Embryonic facial prominence (tissue), 1 donor: ENCODE measurements around the gene VRK1.
A peak's percentile ranks its signal among the peaks of the same experiment; 100 is the strongest.
"Not testable (repeated sequence)": the region's sequence is repeated elsewhere in the genome, so short reads cannot be mapped to it uniquely, and the experiment has no call there.

Source experiments
- DNase-seq: peaks from one replicate; pipeline ENCODE4 v3.0.0-alpha.2; 2016; ENCODE audit errors: extremely low spot score

The VRK1 gene

DNA sequence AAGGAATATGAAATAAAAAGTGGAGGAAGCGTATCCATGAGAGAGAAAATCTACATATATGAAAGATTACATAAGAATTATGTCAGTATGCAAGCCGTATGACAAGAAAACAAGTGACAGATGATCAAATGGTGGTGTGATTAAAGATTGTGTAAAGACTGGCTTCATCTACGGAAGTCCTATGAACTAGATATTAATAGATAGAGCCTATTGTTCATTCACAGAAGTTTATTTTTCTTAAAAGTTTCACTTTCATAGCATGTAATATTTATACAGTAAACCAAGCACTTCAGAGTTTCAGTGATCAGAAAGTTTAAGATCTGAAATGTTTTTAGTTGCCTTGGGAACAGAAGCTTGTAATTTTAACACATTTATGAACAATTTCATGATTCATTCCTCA, 84.5 kb downstream of the VRK1 start:
- no peak for DNase-seq

DNA sequence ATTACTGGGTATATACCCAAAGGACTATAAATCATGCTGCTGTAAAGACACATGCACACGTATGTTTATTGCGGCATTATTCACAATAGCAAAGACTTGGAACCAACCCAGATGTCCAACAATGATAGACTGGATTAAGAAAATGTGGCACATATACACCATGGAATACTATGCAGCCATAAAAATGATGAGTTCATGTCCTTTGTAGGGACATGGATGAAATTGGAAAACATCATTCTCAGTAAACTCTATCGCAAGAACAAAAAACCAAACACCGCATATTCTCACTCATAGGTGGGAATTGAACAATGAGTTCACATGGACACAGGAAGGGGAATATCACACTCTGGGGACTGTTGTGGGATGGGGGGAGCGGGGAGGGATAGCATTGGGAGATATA, 86.8 kb downstream of the VRK1 start:
- not testable (repeated sequence) for DNase-seq

DNA sequence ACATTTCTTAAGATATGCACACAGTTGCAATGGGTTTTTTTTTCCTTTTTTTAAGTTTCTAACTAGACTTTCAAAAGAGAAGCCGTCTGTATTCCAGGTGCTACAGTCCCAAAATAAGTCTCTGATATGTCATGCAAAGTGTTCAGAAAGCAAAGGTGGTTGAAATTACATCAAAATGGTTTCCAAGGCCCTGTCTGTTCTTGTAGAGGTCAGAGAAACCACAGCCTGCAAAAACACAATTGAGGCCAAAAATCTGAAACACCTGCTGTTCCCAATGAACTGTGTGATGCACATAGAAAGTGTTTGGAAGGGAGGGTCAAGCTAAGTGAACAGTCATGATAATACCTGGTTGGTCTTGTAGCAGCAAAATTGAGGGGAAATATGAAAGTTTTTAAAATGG, 91.0 kb downstream of the VRK1 start:
- DNase-seq = no peak

DNA sequence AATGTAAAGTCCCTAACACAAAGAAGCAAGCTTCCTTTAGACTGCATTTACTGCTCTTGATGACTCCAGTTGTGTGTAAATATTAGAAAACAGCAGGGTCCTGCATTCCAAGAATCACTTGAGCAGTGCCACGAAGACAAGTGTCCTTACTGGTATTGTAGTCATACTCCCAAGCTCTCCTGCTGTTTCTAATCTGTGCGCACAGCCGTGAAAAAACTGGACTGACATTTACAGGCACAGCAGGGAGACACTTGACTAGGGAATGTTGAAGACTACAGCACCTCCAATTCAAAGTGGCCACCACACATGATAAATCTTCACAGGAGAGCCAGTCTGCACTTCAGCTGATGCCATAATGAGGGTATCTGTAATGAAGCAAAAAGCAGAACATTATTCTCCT, 91.4 kb downstream of the VRK1 start:
- DNase-seq = no peak

DNA sequence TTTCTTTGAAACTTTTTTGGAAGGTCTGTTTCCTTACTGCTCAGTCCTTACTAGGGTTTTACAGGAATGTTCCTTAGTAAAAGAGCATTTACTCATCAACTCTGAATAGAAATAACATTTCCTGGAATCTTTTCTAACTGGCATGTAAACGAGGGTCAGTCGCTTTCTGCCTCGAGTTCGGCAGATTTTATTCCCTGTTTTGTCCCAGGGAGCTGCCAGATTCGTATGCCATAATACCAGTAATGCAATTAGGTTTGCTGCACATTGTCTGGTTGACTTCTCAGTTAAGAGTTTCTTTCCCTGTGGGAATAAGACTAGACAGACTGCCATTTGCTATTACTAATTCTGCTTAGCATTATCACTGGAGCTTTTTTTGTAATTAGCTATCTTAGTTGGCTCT, 91.9 kb downstream of the VRK1 start:
- DNase-seq = no peak

DNA sequence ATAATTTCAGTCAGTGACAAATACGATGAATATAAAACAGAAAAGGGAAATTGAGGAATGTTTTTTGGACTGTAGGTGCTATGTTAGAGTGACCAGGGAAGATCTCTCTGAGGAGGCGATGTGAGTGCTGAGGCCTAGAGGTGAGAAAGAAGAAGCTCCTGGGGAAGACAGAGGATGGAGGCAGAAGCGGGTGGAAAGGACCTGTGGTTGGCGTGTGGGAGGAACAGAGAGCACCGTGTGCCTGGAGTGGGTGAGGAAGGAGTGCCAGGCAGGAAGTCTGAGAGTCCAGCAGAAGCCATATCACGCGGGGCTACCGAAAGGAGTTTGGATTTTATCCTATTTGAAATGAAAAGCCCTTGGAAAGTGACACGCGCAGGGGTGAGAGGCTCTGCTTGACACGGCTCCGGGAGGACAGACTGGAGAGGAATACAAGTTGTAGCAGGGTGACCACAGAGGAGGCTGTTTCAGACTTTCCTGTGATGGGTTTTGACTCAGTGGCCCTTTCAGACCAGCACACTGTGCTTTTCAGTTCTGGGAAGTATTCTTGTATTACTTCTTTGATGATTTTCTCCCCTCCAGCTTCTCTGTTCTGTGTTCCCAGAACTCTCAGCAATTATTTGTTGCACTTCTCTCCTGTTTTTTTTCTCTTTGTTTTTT, 96.9 kb downstream of the VRK1 start:
- DNase-seq = no peak

DNA sequence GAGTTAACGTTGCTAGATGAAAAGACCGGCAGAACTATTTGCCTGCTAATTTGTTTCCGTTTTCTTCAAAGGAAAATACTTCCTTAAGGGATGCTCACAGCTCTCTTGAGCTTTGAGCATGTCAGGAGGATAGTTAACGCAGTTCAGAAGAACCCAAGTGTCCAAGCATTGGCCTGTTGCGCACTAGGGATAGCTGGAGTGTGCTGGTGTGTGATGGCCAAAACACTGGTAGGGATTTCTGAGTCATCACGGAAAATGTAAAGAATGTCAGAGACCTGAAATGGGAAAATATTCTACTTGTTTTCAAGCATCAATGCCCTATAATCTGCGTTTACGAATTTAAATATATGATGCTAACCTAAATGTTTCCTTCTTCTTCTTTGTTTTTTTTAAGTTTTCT, 97.8 kb downstream of the VRK1 start:
- no peak for DNase-seq

DNA sequence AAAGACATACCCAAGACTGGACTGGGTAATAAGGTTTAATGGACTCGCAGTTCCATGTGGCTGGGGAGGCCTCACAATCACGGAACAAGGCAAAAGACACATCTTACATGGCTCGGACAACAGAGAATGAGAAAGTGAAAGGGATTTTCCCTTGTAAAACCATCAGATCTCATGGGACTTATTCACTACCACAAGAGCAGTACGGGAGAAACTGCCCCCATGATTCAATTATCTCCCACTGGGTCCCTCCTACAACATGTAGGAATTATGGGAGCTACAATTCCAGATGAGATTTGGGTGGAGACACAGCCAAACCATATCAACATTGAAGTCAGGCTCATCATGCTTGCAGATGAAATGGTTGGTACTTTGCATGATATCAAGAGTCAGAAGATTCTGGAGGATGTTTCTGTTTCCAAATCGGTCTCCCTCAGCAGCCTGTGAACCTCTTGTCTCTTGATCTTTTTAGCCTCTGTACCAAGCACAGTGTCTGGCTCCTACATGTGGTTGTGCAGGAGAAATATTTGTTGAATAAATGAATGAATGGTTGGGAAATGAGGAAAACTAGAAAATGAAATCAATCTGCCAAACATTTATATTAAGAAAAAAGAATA, 98.6 kb downstream of the VRK1 start:
- no peak for DNase-seq

DNA sequence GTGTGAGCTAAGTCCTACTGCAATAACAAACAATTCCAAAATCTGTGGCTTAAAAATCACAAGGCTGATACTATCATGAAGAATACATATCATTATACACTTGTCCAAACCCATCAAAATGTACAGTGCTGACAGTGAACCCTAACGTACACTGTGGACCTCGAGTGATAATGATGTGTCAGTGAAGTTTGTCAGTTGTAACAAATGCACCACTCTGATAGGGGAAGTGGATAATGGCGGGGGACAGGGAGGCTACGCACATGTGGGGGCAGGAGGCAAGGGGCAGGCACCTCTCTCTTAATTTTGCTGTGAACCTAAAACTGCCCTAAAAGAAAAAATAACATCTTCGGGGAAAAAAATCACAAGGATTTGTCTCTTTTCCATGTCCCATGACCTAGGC, 100.0 kb downstream of the VRK1 start:
- DNase-seq = no peak

DNA sequence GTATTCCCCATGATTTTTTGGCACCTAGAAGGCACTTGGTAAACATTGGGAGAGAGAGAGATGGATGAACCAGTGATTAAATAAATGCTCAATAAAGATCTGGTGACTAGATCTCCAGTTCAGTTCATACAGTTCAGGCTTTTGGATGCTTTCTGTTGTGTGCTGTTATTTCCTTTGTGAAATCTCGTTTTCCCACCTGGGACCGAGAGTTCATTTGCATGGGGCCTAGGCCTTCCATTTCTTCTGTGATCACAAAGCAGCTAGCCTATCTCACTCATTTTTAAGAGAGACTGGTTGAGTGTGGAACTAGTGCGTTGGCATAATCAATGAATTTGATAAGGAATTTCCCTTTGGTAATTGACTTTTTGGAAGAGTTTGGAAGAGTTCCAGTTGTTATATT, 104.0 kb downstream of the VRK1 start:
- no peak for DNase-seq

DNA sequence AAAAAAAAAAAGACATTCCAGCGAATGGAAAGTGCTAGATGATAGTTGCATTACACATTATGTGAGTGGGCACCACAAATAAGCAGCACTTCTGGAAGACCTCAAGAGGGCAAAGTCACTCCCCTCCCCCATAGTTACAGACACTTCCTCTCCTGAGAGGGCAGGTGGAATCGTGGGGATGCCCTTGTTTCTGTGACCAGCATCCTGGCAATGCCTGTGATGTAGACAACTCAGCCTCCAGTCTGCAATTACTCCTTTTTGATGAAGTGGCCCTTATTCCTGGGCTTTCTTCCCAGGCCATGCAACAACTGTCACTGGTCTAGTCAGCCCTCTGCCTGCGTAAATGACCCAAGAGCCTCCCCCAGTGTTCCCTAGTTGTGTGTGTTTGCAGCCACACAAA, 104.8 kb downstream of the VRK1 start:
- no peak for DNase-seq

DNA sequence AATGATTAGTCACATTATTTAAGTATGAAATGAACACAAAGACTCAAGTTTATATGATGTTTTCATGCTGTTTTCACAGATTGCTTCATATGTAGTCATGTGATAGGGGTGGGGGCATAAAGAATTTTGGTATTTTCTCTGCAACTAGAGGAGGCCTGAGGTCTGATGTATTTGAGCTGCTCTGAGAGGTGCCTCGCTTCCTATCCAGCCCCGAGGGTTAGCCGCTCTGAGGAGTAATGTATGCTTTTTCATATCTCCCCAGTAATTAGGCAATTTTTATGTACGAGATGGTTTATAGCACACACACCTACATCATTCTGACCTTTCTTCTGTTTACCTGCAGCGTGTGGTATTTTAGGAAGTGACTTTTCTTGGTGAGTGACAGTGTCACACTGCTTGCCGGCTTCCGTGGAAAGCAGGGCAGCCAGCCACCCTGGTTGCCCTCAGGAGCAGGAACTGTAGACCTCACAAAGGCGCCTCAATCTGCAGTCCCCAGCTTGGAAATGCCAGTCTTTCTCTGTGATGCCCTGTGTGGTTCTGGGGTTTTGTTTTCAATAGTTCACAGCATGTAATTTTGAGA, 106.4 kb downstream of the VRK1 start:
- DNase-seq = no peak

DNA sequence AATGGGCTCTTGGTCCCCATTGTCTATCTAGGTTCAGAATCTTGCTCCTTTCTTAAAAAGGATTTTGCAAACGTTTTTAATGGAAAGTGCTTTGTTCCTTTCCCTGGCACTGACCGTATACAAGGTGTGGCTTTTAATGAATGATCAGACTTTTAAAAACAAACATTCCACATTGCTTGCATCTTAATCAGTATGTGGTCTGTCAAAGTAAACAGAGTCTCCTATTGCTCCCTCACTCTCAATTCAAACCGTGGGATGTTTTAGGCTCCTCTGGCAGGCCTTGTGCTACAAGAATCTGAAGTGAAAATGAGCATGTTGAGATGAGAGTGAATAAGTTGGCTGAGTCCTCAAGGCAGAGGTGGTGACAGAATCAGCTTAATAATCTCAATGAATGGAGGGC, 107.0 kb downstream of the VRK1 start:
- no peak for DNase-seq

DNA sequence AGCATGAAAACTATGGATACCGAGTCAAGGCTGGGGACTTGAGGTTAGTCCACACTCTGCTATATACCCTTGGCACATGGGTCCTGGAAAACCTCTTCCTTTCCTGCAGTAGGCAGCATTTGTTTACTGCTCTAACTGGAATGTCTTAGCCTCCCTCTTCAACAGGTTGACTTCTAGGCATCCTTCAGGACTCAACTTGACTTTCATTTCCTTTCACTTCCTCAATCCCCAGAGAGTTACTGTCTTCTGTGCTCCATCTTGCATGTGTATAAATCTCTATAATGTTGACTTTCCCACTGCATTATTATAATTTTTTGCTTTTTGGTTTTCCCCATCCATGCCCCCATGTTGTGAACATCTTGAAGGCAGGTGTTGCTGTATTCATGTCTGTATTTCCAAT, 107.9 kb downstream of the VRK1 start:
- no peak for DNase-seq

DNA sequence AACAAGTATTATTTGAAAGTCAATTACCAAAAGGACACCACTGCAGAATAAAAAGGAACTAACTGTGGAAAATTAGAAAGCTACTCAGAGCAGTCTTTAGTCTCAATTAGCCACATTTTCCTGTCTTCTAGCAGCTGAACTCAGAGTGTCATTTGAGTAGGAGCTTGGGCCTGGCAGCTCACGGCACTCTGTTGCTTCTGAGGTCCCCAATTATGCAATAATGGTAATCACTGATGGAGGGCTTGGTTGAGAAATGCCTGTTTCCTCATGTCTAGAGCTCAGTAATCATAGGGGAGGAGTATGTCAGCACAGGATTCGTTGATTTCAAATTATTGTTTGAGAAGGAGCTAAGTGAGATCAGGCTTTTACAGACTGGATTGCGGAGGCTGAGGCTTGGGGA, 108.6 kb downstream of the VRK1 start:
- DNase-seq = no peak

DNA sequence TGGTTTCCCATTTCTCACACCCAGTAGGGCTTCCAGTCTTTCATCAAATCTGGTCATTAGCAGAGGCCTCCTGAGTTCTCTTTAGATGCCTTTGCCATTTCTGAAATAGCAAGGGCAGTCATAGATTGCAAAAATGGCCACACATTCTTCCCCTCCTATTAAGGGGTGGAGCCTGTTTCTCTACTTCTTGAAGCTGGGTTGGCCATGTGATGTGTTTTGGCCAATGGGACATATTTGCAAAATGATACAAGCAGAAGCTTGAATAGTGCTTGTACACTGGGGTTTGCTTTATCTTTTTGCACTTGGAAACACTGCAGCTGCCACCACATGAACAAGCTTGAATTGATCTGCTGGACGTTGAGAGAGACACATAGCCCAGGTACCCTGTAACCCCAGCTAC, 109.3 kb downstream of the VRK1 start:
- no peak for DNase-seq

DNA sequence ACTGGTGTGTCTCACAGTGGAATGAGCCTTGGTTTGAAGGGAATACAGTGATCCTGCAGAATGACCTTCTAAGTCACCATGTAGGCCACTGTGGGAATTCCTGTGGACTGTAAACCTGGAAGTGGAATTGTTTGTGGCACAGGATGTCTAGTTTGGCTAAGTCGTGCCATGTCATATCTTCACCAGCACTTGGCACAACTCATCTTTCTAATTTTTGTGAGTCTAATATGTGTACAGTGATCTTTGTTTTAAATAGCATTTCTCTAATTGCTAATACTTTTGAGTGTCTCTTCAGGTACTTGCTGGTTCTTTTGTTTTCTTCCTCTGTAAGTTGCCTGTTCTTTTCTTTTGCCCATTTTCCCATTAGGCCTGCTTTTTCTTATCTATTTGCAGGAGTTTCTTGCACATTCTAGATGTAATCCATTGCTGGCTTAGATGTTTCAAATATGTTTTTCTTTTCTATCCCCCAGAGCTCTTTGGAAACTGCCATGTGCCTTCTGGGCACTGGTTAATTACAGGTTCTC, 112.7 kb downstream of the VRK1 start:
- no peak for DNase-seq

DNA sequence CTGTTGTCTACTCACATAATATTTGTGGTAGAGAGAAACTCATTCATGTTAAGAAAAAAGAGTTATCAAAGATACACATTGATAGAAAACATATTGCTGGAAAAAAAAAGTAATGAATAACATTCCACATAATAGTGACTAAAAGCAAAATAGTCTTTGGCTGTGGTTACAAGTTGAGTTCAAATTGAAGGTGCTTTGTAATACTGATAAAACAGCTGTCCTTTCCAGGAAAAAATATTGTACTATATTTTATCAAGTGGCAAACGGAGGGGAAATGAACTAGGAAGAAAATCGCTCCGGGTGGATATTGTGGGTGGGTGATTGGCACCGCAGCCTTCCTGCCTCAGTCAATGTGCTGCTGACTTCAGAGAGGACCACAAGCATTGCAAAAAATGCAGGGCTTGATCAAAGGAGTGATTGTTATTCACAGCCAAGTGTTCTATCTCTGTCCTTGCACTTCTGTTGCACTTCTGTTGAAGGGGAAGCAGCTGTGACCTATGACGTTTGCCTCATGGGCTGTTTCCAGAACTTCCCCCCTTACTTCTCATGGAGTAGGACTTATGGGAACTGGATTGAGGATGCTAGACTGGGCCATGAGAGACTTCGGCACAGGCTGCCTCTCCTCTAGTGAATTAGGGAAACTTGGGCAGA, 114.4 kb downstream of the VRK1 start:
- peak; percentile 9 for DNase-seq

DNA sequence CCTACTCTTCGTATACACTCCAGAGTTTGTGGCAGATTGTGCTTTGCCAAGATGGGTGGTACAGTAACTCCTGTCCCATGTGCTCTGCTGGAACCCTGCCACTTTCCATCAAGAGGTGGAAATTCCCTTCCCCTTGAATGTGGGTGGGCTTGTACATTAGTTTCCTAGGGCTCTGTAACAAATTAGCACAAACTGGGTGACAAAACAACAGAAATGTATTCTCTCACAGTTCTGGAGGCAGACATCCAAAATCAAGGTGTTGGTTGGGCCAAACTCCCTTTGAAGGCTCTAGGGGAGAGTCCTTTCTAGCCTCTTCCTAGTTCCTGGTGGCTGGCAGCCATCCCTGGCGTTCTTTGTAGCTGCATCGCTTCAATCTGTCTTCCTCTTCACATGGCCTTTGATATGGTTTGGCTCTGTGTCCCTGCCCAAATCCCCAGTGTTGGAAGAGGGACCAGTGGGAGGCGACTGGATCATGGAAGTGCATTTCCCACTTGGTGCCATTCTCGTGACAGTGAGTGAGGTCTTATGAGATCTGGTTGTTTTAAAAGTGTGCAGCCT, 117.5 kb downstream of the VRK1 start:
- DNase-seq = no peak

DNA sequence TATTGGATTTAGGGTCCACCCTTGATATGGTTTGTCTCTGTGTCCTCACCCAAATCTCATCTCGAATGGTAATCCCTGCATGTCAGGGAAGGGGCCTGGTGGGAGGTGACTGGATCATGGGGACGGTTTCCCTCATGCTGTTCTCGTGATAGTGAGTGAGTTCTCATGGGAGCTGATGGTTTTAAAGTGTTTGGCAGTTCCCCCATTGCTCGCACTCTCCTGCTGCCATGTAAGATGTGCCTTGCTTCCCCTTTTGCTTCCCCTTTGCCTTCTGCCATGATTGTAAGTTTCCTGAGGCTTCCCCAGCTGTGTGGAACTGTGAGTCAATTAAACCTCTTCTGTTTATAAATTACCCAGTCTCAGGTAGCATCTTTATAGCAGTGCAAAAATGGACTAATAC, 118.3 kb downstream of the VRK1 start:
- no peak for DNase-seq

DNA sequence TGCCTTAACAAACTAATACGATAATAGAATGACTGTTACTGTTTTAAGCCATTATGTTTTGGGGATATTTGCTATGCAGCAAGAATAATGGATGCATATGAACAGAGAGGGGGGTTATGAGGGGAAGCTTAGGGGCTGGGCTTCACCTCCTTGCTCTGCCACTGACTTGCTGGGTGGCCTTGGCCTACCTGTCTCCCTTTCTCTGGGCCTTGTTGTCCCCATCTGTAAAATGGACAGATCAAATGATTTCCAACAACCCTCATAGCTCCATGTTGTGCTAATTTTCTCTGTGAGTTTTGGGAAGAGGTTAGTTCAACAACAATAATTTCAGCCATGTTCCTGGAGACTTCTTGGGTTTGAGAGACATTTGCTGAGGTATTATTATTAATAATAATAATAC, 119.6 kb downstream of the VRK1 start:
- DNase-seq = no peak

DNA sequence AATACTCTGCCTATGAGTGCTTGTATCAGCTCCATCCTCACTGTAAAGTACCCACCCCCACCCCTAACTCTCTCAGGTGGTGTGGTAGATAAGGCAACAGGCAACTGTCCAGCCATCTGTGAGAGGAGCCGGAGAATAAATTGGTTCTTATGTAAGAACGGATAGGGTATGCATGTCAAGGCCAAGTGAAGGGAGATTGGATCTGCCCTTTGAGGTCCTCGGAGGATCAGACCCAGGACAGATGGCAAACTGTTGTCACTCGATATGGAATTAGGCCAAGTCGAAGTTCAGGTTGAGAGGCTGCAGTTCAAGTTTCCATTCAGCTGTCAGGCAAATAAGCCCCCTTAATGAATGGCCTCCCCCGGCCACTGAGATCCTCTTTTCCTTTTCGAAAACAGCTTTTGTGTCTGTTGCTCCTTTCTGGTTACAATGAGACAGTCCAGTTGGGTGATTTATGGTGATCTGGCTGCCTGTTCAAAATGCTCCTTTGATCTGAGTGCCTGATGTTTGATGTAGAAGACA, 120.3 kb downstream of the VRK1 start:
- no peak for DNase-seq
